ENCODE measurements around the gene MMP14. TPM values are rescaled to one million over a fixed set of nuclear protein-coding genes. Genes with fewer than 3 reads are reported as not detected.
A peak's percentile ranks its signal among the peaks of the same experiment; 100 is the strongest.

The MMP14 gene
- total and polyA plus RNA-seq, 9 of the 15 experiments (the other 6 are each of a cell fraction or from before 2014, with no cell fraction given) = 0.36 to 5.8 (median 1.3) TPM; not detected in 2

DNA sequence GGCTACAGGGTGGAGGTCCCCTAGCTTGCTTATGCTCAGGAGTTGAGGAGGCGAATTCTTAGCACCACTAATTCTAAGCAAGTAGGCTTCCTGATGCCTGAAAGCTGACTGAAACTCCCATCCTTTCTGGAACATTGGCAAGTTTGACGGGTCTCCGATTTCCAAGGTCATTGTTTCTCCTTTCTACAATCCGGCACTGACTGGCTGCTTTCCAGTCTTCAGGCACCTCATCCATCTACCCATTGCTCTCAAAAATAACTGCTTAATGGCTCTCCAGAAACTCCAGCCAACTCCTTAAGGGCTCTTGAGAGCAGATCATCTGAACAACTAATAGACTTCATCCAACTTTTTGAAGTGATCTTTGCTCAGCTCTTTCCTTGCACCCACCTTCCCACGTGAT, 60.0 kb downstream of the MMP14 start (continued):
- TF ChIP-seq IRF2 (CRISPR knock-in tag; IDR thresholded peaks at IDR 0.05) (no peak), MAFF (IDR thresholded peaks at IDR 0.05; ENCODE audit: low read length) (no peak), KLF1 (tag; IDR thresholded peaks at IDR 0.05) (no peak), ZNF507 (tag; conservative IDR thresholded peaks at IDR 0.05) (no peak), NELFE (IDR thresholded peaks at IDR 0.05; ENCODE audit: insufficient read depth, insufficient read length) (no peak)
- TF ChIP-seq, protein P1, sequence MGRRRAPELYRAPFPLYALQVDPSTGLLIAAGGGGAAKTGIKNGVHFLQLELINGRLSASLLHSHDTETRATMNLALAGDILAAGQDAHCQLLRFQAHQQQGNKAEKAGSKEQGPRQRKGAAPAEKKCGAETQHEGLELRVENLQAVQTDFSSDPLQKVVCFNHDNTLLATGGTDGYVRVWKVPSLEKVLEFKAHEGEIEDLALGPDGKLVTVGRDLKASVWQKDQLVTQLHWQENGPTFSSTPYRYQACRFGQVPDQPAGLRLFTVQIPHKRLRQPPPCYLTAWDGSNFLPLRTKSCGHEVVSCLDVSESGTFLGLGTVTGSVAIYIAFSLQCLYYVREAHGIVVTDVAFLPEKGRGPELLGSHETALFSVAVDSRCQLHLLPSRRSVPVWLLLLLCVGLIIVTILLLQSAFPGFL (CRISPR knock-in tag; IDR thresholded peaks at IDR 0.05) = no peak
- TF ChIP-seq, protein P2, sequence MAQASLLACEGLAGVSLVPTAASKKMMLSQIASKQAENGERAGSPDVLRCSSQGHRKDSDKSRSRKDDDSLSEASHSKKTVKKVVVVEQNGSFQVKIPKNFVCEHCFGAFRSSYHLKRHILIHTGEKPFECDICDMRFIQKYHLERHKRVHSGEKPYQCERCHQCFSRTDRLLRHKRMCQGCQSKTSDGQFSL (CRISPR knock-in tag; IDR thresholded peaks at IDR 0.05) = no peak
- TF ChIP-seq, protein P2 (tag; IDR thresholded peaks at IDR 0.05) = no peak

DNA sequence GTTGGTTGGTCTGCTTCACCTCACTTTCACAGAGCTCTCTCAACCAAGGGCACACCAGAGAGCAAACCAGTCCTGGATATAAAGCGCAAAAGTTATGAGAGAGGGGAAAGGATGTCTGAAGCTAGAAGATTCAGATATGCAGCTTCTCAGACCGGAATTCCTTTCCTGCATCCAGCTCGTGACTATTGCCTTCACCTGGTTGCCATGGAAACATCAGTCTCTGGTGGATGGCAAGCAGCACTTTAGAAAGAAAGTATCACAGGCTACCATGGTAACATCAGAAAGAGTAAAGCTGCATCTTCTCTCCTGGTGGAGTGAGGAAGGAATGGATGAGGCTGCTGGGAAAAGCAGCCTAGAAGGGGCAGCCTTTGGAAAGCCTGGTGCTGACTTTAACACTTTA, 60.4 kb downstream of the MMP14 start:
- in situ Hi-C loops (cut with MboI) (no loop called here), intact Hi-C loops (cut with micrococcal nuclease) (no loop called here)
- WGBS (ENCODE audit: insufficient coverage, low coverage, missing lambda C conversion rate) = 83% methylated on average over 3 of the region's 3 CpGs
- H4K20me1 ChIP-seq (replicated peaks; ENCODE audit: control insufficient read depth, insufficient read depth, low read length) = no peaks in the 10 kb centered on the region
- CTCF ChIA-PET (ENCODE audit: low intra/inter-chr PET ratio) = no interaction called here
- FAIRE-seq (no peak), ATAC-seq (no peak), DNase-seq (ENCODE audit: extremely low read depth in 1 of 4, low spot score in 3 of 4) (no peak)
- no peak overlapping the region for H3K27ac ChIP-seq (ENCODE audit: extremely low read depth, low read depth, low read length)
- POLR2A ChIA-PET = interaction anchor here (0.6 to 2.5 kb wide), 7 partner anchors 11 to 308 kb away, joined by 3 to 8 read pairs (median 5); partner anchors contain the start of genes DAD1, RBM23 and REM2
- peaks cover 26% of the 10 kb centered on the region for H3K36me3 ChIP-seq (ENCODE audit: control insufficient read depth, insufficient read depth, low read length)
- H3K9ac ChIP-seq (ENCODE audit: insufficient read depth in 1 of 2, low read depth in 2 of 2, low read length in 2 of 2) = no peak overlapping the region
- H3K4me1 ChIP-seq (replicated peaks in 1 of 2; ENCODE audit: control insufficient read depth in 2 of 2, insufficient read depth in 2 of 2, low read length in 2 of 2) = peaks cover 14 to 42% of the 10 kb centered on the region in 2 experiments; a peak in 3 of 5 replicates
- H3K27me3 ChIP-seq (ENCODE audit: control insufficient read depth in 2 of 2, insufficient read depth in 2 of 2, low read length in 2 of 2) = no peaks in the 10 kb centered on the region
- H3K9me3 ChIP-seq (replicated peaks; ENCODE audit: control insufficient read depth, insufficient read depth, low read depth, low read length) = no peaks in the 10 kb centered on the region
- TF ChIP-seq ZKSCAN8 (CRISPR knock-in tag; IDR thresholded peaks at IDR 0.05) (no peak), RFX1 (IDR thresholded peaks at IDR 0.05) (peak; percentile 89)
- H2AFZ ChIP-seq (ENCODE audit: low read depth, low read length) = no peak overlapping the region
- H3K79me2 ChIP-seq (ENCODE audit: control insufficient read depth, insufficient read depth, low read length) = no peaks in the 10 kb centered on the region
- BruUV-seq (replicated peaks) = no TSS peak
- peaks cover 3% of the 10 kb centered on the region for H3K9me1 ChIP-seq (ENCODE audit: control insufficient read depth, insufficient read depth, low read length)
- no peak overlapping the region for H3K4me3 ChIP-seq
- no peak overlapping the region for H3K4me2 ChIP-seq (ENCODE audit: insufficient read depth, low read length)

All from K562 (cell line).